GM20000 (cell line): ENCODE results near the gene TNRC18.
"Not testable (repeated sequence)": the region's sequence is repeated elsewhere in the genome, so short reads cannot be mapped to it uniquely, and the experiment has no call there.

Experiments used
- DNase-seq: peaks from one replicate; pipeline ENCODE4 v3.0.0; 2012; ENCODE audit warnings: low spot score
- TF ChIP-seq, protein P1 (sequence below): IDR thresholded peaks from 2 replicates; pipeline ENCODE4 v1.5.1; 2012; ENCODE audit warnings: mild to moderate bottlenecking, control low read depth; ENCODE audit errors: extremely low read depth, missing control alignments

The TNRC18 gene

DNA sequence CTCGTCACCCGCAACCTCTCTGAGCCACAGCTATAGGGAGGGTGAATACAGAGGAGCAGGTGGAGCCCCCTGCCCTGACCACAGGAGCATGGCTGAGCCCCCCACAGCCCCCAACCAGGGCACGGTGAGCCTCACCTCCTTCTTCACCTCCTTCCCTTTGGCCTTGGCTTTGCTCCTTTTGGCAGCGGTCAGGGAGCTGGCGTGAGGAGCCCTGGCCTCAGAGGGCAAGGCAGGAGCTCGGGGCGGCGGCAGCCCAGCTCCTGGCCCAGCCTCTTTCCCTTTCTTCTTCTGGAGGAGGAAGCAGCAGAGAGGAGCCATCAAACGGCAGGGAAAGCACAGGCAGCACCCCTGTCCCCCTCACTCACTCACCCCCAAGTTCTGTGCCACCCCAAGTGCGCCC is 98.7 kb downstream of the TNRC18 start:
- TF ChIP-seq, protein P1, sequence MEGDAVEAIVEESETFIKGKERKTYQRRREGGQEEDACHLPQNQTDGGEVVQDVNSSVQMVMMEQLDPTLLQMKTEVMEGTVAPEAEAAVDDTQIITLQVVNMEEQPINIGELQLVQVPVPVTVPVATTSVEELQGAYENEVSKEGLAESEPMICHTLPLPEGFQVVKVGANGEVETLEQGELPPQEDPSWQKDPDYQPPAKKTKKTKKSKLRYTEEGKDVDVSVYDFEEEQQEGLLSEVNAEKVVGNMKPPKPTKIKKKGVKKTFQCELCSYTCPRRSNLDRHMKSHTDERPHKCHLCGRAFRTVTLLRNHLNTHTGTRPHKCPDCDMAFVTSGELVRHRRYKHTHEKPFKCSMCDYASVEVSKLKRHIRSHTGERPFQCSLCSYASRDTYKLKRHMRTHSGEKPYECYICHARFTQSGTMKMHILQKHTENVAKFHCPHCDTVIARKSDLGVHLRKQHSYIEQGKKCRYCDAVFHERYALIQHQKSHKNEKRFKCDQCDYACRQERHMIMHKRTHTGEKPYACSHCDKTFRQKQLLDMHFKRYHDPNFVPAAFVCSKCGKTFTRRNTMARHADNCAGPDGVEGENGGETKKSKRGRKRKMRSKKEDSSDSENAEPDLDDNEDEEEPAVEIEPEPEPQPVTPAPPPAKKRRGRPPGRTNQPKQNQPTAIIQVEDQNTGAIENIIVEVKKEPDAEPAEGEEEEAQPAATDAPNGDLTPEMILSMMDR: no peak
- no peak for DNase-seq

DNA sequence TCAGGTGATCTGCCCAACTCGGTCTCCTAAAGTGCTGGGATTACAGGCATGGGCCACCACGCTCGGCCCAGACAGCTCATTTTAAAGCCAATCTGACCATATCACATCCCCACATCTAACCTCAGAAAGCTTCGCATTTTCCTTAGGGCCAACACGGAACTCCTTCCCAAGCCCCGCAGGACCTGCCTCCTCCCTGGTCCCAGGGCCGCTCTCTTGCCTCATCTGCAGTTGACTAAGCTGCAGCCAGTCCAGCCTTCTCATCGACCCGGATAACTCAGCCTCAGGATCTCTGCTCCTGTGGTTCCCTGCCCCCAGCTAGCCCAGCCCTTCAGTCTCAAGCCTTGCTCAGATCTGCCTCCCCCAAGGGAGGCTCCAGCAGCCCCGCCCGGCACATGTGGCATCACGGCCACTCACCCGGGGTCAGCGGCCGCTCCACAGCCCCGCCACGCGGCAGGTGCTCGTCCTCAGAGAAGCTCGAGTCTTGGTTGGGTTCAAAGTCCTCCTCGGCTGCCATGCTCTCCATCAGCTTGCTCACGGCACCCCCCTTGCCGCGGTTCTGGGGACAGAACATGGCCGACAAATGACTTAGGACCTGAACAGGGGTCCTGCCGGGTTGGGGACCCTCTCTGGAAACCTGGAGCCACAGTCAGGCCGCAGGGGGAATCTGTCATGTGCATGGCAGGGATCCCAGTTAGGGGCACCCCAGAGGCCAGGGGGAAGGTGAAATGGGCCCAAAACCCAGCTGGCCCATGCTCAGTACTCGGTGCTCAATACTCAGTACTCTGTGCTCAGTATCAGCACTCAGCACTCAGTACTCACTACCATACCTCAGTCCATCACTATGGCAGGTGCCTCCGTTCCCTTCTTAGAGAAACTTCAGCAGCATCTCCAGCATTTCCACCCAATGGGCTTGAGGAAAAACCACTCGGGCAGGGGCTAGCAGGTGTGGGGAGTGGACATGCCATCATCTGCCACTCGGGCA is 99.5 kb downstream of the TNRC18 start:
- DNase-seq: not testable (repeated sequence)

DNA sequence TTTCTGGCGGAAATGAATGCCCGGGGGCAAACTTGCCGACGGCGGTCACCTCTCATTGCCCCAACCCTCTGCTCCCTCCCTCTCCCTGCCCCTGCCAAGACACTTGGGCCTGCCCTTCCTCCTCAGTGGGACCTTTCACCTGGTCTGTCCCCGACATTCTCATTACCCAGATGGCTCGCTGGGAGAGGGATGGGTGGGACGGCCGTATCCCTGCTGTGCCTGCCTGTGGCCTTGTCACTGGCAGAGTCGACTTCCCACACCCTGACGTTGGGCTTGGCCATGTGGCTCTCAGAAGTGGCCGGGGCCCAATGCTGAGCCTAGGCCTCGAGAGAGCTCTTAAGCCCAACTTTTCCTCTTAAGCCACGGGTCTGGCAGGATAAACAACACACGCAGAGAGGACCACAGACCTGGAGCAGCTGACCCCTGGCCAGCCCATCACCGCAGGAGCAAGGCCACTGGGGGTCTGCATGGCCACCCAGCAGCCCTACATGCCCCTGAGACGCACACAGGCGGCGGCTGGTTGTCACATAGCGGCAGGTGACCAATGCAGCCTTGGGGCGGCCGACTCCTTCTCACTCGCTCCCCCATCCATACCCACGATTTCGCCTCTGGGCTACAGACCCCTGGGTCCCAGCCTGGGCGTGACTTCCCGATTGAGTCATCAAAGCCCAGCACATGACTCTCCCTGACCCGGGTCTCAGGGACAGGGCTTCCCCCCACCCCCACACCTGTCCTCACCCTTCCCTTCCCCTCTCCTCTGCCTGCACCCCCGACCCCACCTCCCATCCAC is 100.8 kb downstream of the TNRC18 start:
- TF ChIP-seq, protein P1: no peak
- DNase-seq: no peak

DNA sequence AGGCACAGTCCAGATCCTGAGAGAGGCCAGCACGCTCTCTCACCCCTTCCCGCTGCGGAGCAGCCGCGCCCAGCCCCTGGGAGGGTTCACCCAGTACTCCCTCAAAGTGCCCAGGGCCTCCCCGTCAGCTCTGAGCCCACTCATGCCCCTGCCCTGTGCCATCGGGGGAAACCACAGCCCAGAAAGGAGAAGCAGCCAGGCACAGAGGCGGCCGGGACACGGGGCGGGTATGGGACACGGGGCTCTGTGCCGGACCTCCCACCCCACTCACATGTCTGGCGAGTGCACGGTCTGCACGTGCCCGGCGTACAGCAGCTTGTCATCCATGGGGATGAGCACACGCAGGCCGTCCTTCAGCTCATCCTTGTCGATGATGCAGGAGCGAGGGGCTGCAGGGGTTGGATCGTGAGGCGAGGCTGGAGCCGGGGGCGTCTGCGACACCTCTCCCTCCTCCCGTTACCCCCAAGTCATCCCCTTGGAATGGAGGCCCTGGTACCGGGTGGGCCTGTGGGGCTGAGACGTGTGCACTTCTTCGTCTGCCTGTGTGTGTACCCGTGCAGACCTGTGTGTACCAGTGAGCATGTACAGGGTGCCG is 102.7 kb downstream of the TNRC18 start:
- DNase-seq: no peak
- TF ChIP-seq, protein P1: no peak

DNA sequence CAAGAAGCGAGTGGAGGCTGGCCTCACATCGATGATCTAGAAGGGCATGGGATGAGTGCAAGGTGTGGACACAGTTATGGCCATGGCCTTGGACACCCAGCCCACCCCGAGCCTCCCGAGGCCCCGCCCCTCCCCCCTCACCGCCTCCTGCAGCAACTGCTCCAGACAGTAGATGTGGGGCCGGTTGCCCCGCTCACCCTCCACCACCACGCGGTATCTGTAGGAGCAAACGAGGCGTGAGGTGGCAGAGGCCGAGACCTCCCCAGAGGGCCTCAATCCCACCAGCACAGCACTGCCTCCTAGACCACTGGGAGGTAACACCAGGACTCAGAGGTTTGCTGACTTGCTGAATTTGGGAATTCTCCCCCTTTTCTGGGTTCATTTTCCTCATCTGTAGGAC is 103.2 kb downstream of the TNRC18 start:
- DNase-seq: no peak
- TF ChIP-seq, protein P1: no peak

DNA sequence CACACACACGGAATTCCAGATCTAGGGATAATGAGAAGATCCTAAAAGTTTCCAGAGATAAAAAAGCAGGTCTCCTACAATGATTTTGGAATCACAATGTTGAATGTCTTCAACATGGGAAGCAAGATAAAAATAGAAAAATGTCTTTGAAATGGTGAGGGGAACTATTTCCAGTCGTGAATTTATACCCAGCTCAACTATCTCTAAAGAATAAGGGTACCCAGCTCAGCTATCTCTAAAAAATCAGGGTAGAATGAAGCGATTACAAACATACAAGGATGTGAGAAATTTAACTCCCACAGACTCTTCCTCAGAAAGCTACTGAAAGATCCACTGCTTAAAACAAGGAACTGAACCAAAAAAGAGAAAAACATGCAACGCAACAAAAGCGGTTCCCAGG is 105.0 kb downstream of the TNRC18 start:
- DNase-seq: not testable (repeated sequence)

DNA sequence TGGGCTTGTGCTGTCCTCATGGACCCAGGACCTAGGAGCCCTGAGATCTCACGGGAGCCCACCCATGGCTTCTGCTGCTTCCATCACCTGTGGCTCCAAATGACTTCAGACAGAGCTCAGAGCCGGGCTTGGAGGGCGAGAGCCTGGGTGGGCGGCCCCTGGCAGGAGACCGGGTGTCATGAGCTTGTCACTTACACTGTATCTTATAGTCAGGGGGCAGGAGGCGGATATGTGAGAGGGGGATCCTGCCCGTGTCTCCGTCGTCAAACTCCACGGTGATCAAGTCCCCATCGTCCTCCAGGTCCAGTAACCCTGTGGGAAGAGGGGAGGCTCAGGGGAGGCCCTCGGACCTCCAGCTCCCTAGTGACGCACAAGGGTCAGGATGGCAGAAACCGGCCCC is 107.9 kb downstream of the TNRC18 start:
- DNase-seq: no peak
- TF ChIP-seq, protein P1: no peak

DNA sequence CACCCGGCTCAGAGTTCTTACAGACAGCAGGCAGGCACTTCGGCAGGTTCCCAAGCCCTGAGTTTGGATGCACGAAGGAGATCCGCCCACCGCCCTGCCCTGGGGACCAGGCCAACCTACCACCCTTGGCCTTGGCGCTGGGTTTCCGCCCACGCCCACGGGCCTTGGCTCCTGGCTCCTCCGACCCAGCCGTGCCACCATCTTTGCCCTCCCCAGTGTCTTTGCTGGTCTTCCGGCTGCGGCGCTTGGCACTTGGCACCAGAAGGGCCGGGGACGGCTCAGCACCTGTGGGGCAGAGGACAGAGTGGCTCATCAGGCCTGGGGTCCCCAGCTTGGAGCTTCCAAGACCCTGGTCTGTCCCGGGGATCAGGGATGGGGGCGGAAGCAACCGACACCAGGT is 108.8 kb downstream of the TNRC18 start:
- DNase-seq: no peak
- TF ChIP-seq, protein P1: no peak

DNA sequence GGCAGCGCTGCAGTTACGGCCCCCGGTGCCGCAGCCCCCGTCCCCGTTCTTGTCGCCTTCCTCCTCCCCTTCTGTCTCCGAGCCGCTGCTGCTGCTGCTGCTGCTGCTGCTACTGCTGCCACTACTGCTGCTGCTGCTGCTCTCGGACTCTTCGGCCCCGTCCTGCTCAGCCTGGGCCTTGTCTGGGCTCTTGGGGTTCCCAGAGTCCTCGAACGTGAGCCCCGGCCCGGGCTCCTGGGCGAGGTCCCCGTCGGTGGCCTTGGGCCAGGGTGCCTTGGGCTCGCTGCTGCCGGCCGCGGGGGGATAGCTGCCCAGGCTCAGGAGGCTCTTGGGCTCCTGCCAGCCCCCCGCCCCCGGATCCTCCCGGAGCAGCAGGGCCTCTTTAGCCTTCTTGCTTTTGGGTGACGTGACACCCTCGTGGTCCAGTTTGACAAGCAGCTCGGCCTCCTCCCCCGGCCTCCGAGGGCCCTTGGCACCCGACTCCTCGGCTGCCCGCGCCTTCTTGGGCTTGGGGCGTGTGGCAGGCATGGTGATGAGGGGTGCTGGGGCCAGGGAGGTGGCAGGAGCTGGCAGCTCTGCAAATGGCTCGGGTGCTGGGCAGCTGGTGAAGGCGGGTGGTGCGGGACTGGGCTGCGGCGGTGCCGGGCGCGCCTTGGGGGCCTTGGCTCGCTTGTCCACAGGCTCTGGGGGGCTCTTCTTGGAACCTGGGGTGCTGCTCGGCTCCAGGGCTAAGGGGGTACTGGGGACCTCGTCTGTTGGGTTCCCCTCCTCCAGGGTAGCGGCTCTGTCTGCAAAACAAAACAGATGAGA is 110.4 kb downstream of the TNRC18 start:
- DNase-seq: not testable (repeated sequence)

DNA sequence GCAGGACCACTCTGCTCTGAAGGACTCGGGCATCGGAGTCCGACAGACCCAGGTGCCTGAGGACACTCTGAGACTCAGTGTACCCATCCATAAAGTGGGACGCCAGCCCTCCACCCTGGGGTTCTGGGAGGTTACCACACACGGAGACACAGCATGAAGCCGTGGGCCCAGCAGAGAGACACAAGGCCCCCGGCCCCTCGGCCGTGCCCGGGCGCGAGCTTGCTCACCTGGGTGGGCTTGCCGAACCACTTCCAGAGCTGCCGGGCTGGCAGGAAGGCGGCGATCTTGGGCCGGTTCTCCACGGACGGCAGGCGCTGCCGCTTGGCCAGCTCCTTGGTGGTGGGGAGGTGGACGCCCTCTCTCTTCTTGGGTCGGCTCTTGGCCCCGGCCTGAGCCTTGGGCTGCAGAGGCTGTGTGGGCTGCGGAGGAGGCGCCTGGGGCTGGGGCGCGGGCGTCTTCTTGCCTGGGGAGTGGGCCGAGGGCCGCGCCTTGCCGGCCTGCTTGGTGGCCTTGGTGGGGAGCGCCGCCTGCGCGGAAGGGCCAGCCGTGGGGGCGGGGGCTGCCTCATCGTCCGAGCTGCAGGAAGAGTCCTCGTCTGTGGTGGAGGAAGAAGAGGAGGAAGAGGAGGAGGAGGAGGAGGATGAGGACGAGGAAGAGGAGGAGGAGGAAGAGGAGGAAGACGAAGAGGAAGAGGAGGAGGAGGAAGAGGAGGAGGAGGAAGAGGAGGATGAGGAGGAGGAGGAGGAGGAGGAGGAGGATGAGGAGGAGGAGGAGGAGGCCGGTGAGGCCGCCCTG is 111.2 kb downstream of the TNRC18 start:
- not testable (repeated sequence) for DNase-seq
